Hepatocyte (in vitro differentiated cells): ENCODE data around the gene FLT4.

Experiments used
- EZH2 ChIP-seq: fragments of 200-600 bp; sonication (generic); IDR thresholded peaks from 2 replicates; pipeline ENCODE4 v1.6.1; 2016; ENCODE audit warnings: antibody characterized with exemption, mild to moderate bottlenecking, borderline replicate concordance
- TF ChIP-seq, protein P1 (sequence below): fragments of 200-600 bp; sonication (generic); IDR thresholded peaks from 2 replicates; pipeline ENCODE4 v1.5.1; 2016; ENCODE audit warnings: antibody characterized with exemption, mild to moderate bottlenecking; ENCODE audit not compliant: poor library complexity

DNA sequence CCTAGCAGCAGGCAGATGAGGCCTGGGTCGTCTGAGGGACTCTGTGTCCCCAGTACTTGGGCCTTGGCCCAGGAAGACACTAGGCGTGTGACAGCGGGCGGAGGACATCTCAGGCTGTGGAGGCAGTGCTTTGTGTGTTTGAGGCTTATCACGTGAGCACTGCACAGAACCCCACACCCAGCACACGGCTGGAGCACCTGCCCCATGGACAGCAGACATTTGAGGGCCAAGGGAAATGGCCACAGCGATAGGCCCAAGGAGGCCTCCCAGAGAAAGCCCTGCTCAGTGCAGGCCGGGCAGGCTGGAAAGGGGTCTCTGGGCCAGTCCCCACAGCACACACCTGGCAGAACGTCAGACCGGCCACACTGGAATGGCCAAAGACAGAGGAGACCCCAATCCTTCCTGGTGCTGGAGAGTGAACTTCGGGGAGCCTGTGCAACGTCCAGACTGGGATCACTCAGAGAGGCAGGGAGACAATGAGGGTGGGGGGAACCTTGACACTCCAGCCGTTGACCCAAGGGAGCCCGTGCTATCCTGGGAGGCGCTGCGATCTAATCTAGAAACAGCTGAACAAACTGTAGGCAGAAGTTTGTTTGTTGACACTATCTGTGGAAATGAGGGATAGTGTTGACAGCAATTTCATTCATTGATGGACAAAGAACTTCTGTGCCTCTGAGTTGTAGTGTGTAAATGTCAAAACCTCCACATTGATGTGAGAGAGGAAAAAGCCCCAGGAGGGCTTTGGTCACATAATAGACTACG is 19.6 kb upstream of the FLT4 start:
- TF ChIP-seq, protein P1, sequence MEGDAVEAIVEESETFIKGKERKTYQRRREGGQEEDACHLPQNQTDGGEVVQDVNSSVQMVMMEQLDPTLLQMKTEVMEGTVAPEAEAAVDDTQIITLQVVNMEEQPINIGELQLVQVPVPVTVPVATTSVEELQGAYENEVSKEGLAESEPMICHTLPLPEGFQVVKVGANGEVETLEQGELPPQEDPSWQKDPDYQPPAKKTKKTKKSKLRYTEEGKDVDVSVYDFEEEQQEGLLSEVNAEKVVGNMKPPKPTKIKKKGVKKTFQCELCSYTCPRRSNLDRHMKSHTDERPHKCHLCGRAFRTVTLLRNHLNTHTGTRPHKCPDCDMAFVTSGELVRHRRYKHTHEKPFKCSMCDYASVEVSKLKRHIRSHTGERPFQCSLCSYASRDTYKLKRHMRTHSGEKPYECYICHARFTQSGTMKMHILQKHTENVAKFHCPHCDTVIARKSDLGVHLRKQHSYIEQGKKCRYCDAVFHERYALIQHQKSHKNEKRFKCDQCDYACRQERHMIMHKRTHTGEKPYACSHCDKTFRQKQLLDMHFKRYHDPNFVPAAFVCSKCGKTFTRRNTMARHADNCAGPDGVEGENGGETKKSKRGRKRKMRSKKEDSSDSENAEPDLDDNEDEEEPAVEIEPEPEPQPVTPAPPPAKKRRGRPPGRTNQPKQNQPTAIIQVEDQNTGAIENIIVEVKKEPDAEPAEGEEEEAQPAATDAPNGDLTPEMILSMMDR = no peak
- TF ChIP-seq EZH2 = no peak
